ENCODE results near the gene ZMIZ1.

The ZMIZ1 gene

DNA sequence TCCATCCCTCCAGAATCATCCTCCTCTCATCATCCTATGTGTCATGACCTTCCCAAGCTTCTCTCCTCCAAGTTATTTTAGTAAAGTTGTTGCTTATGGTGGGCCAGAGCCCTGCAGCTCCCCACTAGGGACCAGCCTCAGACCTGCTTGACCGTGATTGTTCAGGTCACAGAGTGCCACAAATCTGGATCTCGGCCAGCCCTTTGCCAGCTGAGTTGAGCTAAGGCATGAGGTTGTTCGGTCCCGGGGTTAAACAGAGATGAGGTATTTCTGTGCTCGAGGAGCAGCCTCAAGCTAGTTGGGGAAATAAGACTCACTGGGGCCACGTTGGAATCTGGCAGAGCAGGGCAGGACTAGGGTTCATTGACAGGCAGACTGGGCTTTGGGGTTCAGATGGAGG, 212.2 kb downstream of the ZMIZ1 start:
- DNase-seq (ENCODE audit: insufficient read length, low spot score) = no peak
- no peak for TF ChIP-seq POLR2A (IDR thresholded peaks at IDR 0.05; ENCODE audit: low read depth, low read length)
- FAIRE-seq = no peak

DNA sequence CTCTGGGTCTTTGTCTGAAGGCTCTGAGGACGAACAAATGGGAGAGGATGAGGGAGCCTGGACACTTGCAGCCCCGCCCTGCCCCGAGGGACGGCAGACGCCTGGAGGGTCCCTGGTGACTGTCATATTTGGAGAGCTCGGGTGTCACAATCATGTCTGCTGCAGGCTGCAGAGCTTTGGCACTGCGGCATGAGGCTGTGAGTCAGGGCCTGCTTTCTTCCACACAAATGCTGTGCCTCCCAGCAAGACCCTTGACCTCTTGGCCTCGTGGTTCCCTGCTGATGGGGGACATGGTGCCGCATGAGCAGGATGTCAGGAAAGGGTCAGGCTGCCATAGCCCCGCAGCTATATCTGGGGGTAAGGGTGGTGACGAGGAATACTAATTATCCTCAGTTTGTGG, 213.6 kb downstream of the ZMIZ1 start:
- no peak for FAIRE-seq

DNA sequence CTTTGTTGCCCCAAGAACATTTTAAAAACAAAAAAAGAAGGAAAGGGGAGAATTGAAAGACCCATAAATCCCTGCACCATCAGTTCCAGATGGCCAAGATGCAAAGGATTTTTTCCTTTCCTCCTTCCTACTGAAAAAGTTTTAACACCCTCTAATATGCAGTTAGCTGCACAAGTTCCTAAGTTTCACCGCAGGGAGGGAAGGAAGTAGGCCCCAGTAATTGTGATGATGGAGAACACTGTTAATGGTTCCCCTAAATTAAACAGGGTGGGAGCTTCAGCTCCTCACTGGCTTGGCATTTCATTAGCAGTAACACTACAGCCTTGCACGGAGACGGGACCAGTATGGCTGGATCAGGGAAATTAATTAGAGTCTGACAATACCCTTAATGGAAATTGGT, 214.8 kb downstream of the ZMIZ1 start:
- FAIRE-seq = no peak
- TF ChIP-seq POLR2A (IDR thresholded peaks at IDR 0.05; ENCODE audit: low read depth, low read length) = no peak
- no peak for DNase-seq (ENCODE audit: insufficient read length, low spot score)

More for the DNA sequence above, 213.6 kb downstream of the ZMIZ1 start:
- TF ChIP-seq POLR2A (IDR thresholded peaks at IDR 0.05; ENCODE audit: low read depth, low read length) = no peak
- DNase-seq (ENCODE audit: insufficient read length, low spot score) = no peak

DNA sequence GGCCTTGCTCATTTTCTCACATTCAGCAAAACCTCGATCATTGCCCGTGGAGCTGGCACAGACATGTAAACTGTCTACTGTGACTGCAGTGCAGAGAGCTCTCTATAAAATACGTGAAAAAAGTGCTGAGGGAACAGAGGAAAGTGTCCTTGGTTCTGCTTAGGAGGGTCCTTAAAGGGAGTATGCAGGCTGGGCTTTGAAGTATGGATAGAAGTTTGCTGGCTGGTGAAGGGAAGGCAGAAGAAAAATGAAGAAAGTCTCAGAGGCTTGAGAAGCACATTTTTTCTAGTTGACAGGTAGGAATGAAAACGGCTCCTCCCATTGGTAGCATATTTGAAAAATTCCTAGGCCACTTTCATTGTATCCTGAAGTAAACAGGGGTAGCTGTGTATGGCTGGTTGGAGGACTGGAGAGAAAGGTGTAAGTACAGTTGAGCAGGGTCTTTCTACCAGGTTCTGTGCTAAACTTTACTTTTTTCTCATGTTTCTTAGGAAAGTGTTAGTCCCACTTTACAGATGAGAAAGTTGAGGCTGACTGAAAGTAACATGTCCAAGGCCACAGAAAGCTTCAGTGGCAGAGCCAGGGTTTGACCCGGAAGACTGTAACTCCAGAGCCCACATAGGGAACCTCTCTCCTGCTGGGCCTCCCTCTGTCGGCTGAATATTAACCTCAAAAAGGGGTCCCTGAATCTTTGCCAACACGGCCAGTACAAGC, 215.5 kb downstream of the ZMIZ1 start:
- DNase-seq (ENCODE audit: insufficient read length, low spot score) = no peak
- TF ChIP-seq POLR2A (IDR thresholded peaks at IDR 0.05; ENCODE audit: low read depth, low read length) = no peak
- FAIRE-seq = no peak

DNA sequence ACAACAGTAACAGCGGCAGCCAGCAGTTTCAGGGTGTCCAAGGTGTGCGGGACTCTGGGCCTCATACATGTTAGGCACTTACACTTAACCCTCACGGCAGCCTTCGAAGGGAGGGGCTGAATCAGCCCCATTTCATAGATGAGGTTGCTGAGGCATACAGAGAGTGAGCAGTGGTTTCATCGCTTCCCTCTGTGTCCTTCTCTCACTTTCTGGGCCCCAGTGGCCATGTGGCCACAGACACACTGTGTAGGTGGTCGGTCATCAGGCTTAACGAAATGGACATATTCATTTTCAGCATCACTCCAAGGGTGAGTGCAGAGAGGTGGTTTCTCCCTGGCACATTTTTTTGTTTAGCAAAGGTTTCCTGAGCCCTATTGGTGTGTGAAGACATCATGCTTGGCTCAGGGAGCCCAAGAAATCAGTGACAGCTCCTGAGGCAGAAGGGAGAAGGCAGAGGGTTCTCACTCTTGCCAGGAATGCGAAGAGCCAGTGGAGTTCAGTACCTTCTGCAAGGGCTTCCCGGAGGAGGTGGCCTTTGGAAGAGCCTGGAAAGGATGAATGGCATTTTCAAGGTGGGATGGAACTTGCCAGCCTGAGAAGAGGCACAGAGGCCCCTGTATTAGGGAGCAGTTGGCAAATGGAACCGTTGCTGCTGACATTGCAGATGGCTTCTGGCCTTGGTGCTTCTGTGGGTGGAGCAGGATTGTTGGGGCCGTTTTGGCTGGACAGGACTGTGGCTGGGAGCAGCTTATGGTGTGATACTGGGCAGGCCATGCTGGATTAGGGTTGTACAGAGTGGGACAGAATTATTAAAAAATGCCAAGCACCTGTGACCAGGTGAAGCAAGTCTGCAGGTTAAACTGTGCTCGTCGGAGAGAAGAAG, 216.8 kb downstream of the ZMIZ1 start:
- no peak for DNase-seq (ENCODE audit: insufficient read length, low spot score)
- no peak for FAIRE-seq
- no peak for TF ChIP-seq POLR2A (IDR thresholded peaks at IDR 0.05; ENCODE audit: low read depth, low read length)

DNA sequence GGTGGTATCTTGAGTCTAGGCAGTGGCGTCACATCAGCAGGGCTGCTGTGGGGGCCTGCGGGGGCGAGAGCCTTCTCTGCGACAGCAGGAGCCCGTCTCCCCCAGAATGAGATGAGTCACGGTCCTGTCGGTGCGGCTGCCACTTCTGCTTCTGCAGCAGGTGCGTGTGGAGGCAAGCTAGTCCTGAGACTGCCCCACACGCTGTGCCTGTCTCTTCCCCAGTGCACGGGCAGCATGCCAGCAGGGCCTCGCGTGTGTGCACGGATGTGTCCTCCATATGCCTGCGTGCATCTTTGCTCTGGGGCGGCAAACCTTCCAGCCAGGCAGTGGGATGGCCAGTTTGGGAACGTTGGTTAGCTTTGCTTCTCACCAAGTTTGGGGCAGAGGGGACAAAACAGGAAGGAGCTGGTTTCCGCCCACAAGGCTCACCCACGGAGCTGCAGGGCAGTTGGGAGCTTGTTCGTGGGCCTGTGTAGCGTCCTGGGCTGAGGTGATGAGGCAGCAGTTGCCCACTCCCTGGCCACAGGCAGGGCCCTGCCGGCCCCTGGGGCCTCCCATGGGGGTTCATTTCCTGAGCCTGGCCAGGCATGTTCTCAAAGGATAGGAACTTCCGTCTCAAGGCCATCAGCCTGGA, 217.7 kb downstream of the ZMIZ1 start:
- no peak for TF ChIP-seq POLR2A (IDR thresholded peaks at IDR 0.05; ENCODE audit: low read depth, low read length)
- no peak for DNase-seq (ENCODE audit: insufficient read length, low spot score)
- FAIRE-seq = no peak

DNA sequence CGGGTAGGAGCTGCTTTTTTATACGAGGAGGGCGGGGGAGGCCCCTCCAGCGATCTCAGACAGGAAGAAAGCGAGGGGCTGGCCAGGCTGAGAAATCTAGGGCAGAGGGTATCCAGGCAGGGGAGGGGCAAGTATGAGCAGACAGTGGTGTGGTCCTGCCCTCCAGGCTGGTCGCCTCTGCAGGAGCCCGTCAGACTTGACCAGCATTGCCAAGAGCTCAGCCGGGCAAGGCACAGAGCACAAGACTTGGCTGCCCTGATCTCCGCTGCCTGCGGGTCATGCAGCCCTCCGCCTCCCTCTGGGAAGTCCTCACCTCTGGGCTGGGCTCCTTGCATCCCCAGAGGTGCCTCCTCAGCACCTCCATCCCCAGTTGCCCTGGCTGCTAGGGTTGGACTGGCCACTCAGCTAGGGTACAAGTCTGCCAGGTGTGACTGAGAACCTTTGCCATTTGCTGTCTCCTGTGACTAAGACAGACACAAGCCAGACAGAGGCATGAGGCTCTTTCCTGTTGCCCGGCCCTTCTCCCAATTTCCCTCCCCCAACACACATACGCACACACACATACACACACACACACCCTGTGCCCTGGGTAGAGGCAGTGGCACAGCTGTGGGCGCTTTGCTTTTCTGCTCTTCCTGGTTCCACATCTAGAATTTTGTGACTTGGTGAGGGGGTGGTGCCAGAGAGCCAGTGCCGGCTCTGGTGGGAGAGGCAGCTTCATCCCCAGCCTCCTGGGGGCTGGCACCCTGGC, 219.4 kb downstream of the ZMIZ1 start:
- DNase-seq (ENCODE audit: insufficient read length, low spot score) = no peak
- no peak for TF ChIP-seq POLR2A (IDR thresholded peaks at IDR 0.05; ENCODE audit: low read depth, low read length)
- no peak for FAIRE-seq

DNA sequence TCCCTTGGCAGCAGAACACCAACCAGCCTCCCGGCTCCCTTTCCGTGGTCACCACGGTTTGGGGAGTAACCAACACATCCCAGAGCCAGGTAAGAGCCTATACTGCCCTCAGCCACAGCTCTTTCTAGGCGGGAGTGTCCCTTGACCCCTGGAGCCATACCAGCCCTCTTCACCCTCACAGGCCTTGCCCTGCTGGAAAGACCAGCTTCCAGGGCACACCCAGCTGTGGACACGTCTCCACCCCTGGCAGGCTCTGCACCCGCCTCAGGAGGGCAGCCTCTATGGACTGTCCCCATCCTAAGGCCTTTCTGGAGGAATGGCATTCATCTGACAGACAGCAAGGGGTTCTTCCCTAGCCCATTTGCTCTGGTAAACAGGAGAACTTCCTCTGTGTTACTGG, 221.0 kb downstream of the ZMIZ1 start:
- no peak for DNase-seq (ENCODE audit: insufficient read length, low spot score)
- no peak for FAIRE-seq
- TF ChIP-seq POLR2A (IDR thresholded peaks at IDR 0.05; ENCODE audit: low read depth, low read length) = no peak

DNA sequence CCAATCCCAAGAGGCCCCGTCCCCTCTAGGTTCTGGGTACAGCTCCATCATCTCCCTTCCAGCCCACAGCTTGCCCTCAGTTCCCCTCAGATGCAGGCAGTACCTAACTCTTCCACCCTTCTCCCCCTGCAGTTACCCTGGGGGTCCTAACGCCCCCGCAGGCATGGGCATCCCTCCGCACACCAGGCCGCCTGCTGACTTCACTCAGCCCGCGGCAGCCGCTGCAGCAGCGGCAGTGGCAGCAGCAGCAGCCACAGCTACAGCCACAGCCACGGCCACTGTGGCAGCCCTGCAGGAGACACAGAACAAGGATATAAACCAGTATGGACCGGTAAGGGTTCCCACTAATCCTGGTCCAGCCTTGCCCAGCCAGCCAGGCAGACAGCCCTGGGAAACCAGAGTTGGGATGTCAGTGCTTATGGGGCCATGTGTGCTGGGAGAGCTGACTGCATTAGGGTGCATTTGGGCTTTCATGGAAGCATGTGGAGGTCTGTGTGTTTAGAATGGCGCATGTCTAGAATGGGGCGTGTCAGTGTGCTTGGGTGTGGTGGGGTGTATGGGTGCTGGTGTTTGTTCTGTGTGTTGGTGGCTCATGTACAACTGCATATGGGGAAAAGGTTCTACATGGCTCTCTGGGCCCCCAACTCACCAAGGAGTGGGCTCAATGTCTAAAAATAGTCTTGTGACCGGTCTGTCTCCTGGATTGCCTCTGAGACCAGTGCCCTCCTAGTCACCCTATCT, 223.4 kb downstream of the ZMIZ1 start:
- DNase-seq (ENCODE audit: insufficient read length, low spot score) = no peak
- TF ChIP-seq POLR2A (IDR thresholded peaks at IDR 0.05; ENCODE audit: low read depth, low read length) = 0 out of 2 replicates have a peak, but pooled peaks have one; percentile 3
- no peak for FAIRE-seq

DNA sequence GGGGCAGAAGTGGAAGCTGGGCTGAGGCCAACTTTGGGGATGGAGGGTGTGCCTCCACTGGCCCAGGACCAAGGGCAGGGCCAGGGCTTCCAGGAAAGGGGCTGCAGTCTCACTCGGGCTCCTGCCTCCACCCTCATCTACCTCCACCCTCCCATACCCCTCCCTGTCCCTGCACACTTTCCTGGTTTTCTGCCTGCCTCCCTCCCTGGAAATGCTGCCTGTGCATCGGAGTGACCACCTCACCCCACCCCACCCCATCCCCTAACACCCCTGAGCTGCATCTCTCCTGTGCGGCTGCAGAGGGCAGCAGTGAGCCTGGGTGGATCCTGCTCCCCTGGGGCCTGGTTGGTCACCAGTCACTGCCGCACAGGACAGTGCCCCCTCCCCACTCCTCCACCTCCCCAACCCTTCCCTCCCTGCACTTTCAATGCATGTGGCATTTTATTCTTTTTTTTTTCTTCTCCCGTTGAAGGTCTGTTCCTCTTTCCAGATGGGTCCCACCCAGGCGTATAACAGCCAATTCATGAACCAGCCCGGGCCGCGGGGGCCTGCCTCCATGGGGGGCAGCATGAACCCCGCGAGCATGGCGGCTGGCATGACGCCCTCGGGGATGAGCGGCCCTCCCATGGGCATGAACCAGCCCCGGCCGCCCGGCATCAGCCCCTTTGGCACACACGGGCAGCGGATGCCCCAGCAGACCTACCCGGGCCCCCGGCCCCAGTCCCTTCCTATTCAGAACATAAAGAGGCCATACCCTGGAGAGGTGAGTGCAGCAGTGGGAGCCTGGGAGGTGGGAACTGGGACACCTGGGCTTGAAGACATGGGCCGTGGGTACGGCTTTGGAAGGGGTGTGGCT, 224.4 kb downstream of the ZMIZ1 start:
- no peak for FAIRE-seq
- peak; percentile 86 for DNase-seq (ENCODE audit: insufficient read length, low spot score)

DNA sequence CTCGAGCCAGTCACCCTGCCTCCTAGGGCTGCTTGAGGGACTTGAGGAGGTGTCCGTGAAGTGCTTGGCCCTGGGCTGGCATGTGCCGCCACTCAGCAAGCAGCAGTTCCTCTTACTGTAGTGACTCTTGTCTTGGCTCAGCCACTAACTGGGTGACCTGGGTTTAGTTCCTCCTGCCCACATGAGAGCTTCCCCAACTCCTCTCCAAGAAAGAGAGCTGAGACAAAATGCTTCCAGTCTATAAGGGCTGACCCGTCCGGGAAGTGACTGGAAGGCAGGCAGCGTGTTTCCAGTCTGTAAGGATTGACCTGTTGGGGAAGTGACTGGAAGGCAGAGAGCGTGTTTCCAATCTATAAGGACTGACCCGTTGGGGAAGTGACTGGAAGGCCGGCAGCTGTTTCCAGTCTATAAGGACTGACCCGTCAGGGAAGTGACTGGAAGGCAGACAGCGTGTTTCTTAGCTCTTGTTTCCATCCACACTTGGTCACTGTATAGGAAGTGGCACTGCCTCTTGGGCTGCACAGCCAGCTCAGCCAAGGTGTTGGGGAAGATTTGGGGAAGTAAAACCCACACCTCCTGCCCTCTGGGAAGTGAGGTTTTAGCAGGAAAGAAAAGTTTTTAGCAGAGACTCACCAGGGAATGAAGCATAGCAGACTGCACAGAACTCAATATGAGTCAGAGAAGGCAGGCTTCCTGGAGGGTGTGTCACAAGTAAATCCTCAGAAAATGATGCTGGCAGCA, 225.2 kb downstream of the ZMIZ1 start:
- no peak for TF ChIP-seq POLR2A (IDR thresholded peaks at IDR 0.05; ENCODE audit: low read depth, low read length)
- peak; percentile 83 for FAIRE-seq
- peak; percentile 95 for DNase-seq (ENCODE audit: insufficient read length, low spot score)

More for the DNA sequence above, 224.4 kb downstream of the ZMIZ1 start:
- TF ChIP-seq POLR2A (IDR thresholded peaks at IDR 0.05; ENCODE audit: low read depth, low read length) = no peak

DNA sequence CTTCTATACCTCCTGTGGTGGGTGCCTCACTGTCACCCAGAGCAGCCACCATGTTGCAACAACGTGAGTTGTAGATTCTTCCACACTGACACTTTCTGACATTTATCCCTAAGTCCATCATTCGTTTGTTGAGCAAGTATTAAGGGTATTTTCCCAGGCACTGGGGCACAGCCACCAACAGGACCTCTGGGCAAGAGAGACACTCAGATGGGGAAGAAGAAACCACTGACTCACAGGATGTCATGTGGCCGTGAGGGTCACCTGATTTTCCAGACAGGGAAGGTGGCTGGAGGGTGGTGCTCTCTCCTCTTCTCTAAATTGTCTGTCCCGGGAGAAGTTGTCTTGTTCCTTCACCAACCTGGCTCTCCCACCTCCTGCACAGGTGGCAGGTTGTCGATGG, 226.8 kb downstream of the ZMIZ1 start:
- FAIRE-seq = no peak
- DNase-seq (ENCODE audit: insufficient read length, low spot score) = no peak

More for the DNA sequence above, 226.8 kb downstream of the ZMIZ1 start:
- no peak for TF ChIP-seq POLR2A (IDR thresholded peaks at IDR 0.05; ENCODE audit: low read depth, low read length)
